CD4-positive, CD25-positive, alpha-beta regulatory T cell (primary cell): ENCODE results near the gene KRT6B. TPM values are rescaled to one million over a fixed set of nuclear protein-coding genes. Genes with fewer than 3 reads are reported as not detected.

Experiments used
- ATAC-seq, 2 donors: fragments of 150-1000 bp; cut with Tn5 transposase; one replicate each; pipeline ENCODE4 v1.10.0; 2021; ENCODE audit warnings: low read depth in 2 of 2, moderate number of reproducible peaks in 2 of 2, moderate library complexity in 1 of 2
- DNase-seq, 3 donors: peaks; one replicate each; pipeline versions ENCODE4 v3.0.0 to v3.0.0-alpha.2; 2012 to 2022; ENCODE audit warnings: mixed read lengths in 1 of 3
- H3K27ac ChIP-seq: one replicate; pipeline ENCODE4 v1.7.0; 2013; ENCODE audit warnings: mild to moderate bottlenecking, low read length; ENCODE audit not compliant: insufficient read depth, poor library complexity, severe bottlenecking
- H3K27me3 ChIP-seq: one replicate; pipeline ENCODE4 v1.7.0; 2013; ENCODE audit warnings: low read length; ENCODE audit not compliant: control insufficient read depth, insufficient read depth
- H3K36me3 ChIP-seq: one replicate; pipeline ENCODE4 v1.7.0; 2013; ENCODE audit warnings: mild to moderate bottlenecking, low read length, moderate library complexity; ENCODE audit not compliant: control insufficient read depth, insufficient read depth
- H3K4me1 ChIP-seq: 2 replicates; pipeline ENCODE4 v1.7.0; 2013; ENCODE audit warnings: mild to moderate bottlenecking, low read length; ENCODE audit not compliant: insufficient read depth, control insufficient read depth, poor library complexity, severe bottlenecking
- H3K4me3 ChIP-seq: one replicate; pipeline ENCODE4 v1.7.0; 2013; ENCODE audit warnings: low read depth, mild to moderate bottlenecking, low read length, moderate library complexity
- H3K9me3 ChIP-seq, 2 experiments: 1 replicate in 1 of 2; 2 replicates in 1 of 2; pipeline ENCODE4 v1.7.0; 2013; ENCODE audit warnings: low read length in 2 of 2, mild to moderate bottlenecking in 1 of 2, moderate library complexity in 1 of 2; ENCODE audit not compliant: control insufficient read depth in 2 of 2
- H3K27ac Mint-ChIP-seq, 3 donors: one replicate each; pipeline ENCODE4 v1.8.0; 2020 to 2022; ENCODE audit warnings: mild to moderate bottlenecking in 3 of 3, mixed read lengths in 3 of 3, moderate library complexity in 2 of 3
- H3K27me3 Mint-ChIP-seq: one replicate; pipeline ENCODE4 v1.8.0; 2022; ENCODE audit warnings: mild to moderate bottlenecking, mixed read lengths
- H3K36me3 Mint-ChIP-seq: one replicate; pipeline ENCODE4 v1.8.0; 2020; ENCODE audit warnings: mixed read lengths
- H3K4me1 Mint-ChIP-seq, 4 donors: one replicate each; pipeline ENCODE4 v1.8.0; 2020 to 2022; ENCODE audit warnings: mixed read lengths in 4 of 4, mild to moderate bottlenecking in 1 of 4
- H3K4me3 Mint-ChIP-seq, 4 donors: one replicate each; pipeline ENCODE4 v1.8.0; 2020 to 2022; ENCODE audit warnings: mild to moderate bottlenecking in 4 of 4, mixed read lengths in 4 of 4, moderate library complexity in 3 of 4
- H3K9me3 Mint-ChIP-seq, 7 donors: one replicate each; pipeline ENCODE4 v1.8.0; 2020 to 2022; ENCODE audit warnings: mixed read lengths in 7 of 7, mild to moderate bottlenecking in 3 of 7, moderate library complexity in 2 of 7
- polyA plus RNA-seq, 4 donors: library from polyadenylated mRNA; unstranded; fragments of 300-500 nt; fragmentation: Illumina TruSeq; gene quantifications; one replicate each; pipeline ENCODE4 v1.2.3, GENCODE V29; 2021
- total RNA-seq: library from RNA; stranded (reverse); gene quantifications from one replicate; pipeline ENCODE4 v1.2.3, GENCODE V29; 2022

KRT6B gene
- total and polyA plus RNA-seq, 5 donors from 2014 or later: not detected

- no peak within 1 kb of the TSS for H3K4me3 ChIP-seq
- ATAC-seq (no peak), DNase-seq (no peak)
- no peaks in the 10 kb centered on the region for H3K27me3 ChIP-seq
- Mint-ChIP-seq H3K27ac (no peak within 1 kb of the TSS), H3K4me3 (no peak within 1 kb of the TSS), H3K4me1 (peaks cover 0 to 5% (median 0%) of the 10 kb centered on the region in 4 donors), H3K27me3 (peaks cover 6% of the 10 kb centered on the region), H3K36me3 (no peaks in the 10 kb centered on the region), H3K9me3 (no peaks in the 10 kb centered on the region)
- H3K27ac ChIP-seq: no peak within 1 kb of the TSS
- H3K9me3 ChIP-seq: no peaks in the 10 kb centered on the region
- no peaks in the 10 kb centered on the region for H3K36me3 ChIP-seq
- no peaks in the 10 kb centered on the region for H3K4me1 ChIP-seq
These were observed 17.7 kb downstream of the KRT6B start, which contains the start of gene KRT75 for GRCh38 chr12:52434081-52434733. Gene KRT75, minus strand, starts transcription at chr12:52434371. Its CDS starts 67 bp downstream, at chr12:52434304.

- Histone ChIP-seq H3K4me3 (no peak overlapping the region), H3K27me3 (no peaks in the 10 kb centered on the region), H3K4me1 (no peaks in the 10 kb centered on the region), H3K9me3 (no peaks in the 10 kb centered on the region), H3K27ac (no peak overlapping the region), H3K36me3 (no peaks in the 10 kb centered on the region)
- Mint-ChIP-seq H3K4me1 (peaks cover 0 to 5% (median 0%) of the 10 kb centered on the region in 4 donors), H3K36me3 (no peaks in the 10 kb centered on the region), H3K27me3 (peaks cover 13% of the 10 kb centered on the region), H3K27ac (no peak overlapping the region), H3K9me3 (no peaks in the 10 kb centered on the region), H3K4me3 (no peak overlapping the region)
- DNase-seq (no peak), ATAC-seq (no peak)
These were observed 18.4 kb downstream of the KRT6B start for GRCh38 chr12:52433501-52434080.

GRCh38 chr12:52432559-52433207, 19.3 kb downstream of the KRT6B start:
- no peak for ATAC-seq
- Histone ChIP-seq H3K36me3 (no peaks in the 10 kb centered on the region), H3K9me3 (no peaks in the 10 kb centered on the region), H3K4me1 (no peaks in the 10 kb centered on the region), H3K27ac (no peak overlapping the region), H3K4me3 (no peak overlapping the region), H3K27me3 (no peaks in the 10 kb centered on the region)
- H3K9me3 Mint-ChIP-seq: no peaks in the 10 kb centered on the region
- H3K27me3 Mint-ChIP-seq: peaks cover 14% of the 10 kb centered on the region
- H3K4me1 Mint-ChIP-seq: peaks cover 0 to 5% (median 0%) of the 10 kb centered on the region in 4 donors
- no peaks in the 10 kb centered on the region for H3K36me3 Mint-ChIP-seq
- H3K4me3 Mint-ChIP-seq: no peak overlapping the region
- no peak overlapping the region for H3K27ac Mint-ChIP-seq
- DNase-seq: no peak

- no peak overlapping the region for H3K27ac ChIP-seq
- DNase-seq (no peak), ATAC-seq (no peak)
- no peak overlapping the region for H3K27ac Mint-ChIP-seq
- H3K4me3 ChIP-seq: no peak overlapping the region
- H3K9me3 ChIP-seq: no peaks in the 10 kb centered on the region
- no peaks in the 10 kb centered on the region for H3K9me3 Mint-ChIP-seq
- H3K36me3 Mint-ChIP-seq: no peaks in the 10 kb centered on the region
- no peaks in the 10 kb centered on the region for H3K4me1 Mint-ChIP-seq
- H3K4me3 Mint-ChIP-seq: no peak overlapping the region
- no peaks in the 10 kb centered on the region for H3K36me3 ChIP-seq
- H3K4me1 ChIP-seq: no peaks in the 10 kb centered on the region
- H3K27me3 Mint-ChIP-seq: peaks cover 14% of the 10 kb centered on the region
- no peaks in the 10 kb centered on the region for H3K27me3 ChIP-seq
These were observed 23.8 kb downstream of the KRT6B start for GRCh38 chr12:52428121-52428520.

GRCh38 chr12:52427083-52427482, 24.9 kb downstream of the KRT6B start:
- DNase-seq: no peak
- no peaks in the 10 kb centered on the region for H3K4me1 ChIP-seq
- no peak overlapping the region for H3K4me3 Mint-ChIP-seq
- H3K4me1 Mint-ChIP-seq: no peaks in the 10 kb centered on the region
- no peak overlapping the region for H3K27ac Mint-ChIP-seq
- no peaks in the 10 kb centered on the region for H3K36me3 ChIP-seq
- H3K9me3 ChIP-seq: no peaks in the 10 kb centered on the region
- no peak overlapping the region for H3K4me3 ChIP-seq
- H3K36me3 Mint-ChIP-seq: no peaks in the 10 kb centered on the region
- peaks cover 9% of the 10 kb centered on the region for H3K27me3 Mint-ChIP-seq
- H3K27ac ChIP-seq: no peak overlapping the region
- ATAC-seq: no peak
- H3K9me3 Mint-ChIP-seq: no peaks in the 10 kb centered on the region
- H3K27me3 ChIP-seq: no peaks in the 10 kb centered on the region

- Histone ChIP-seq H3K4me1 (no peaks in the 10 kb centered on the region), H3K4me3 (no peak overlapping the region), H3K27ac (no peak overlapping the region), H3K27me3 (no peaks in the 10 kb centered on the region), H3K36me3 (no peaks in the 10 kb centered on the region), H3K9me3 (no peaks in the 10 kb centered on the region)
- peaks cover 14% of the 10 kb centered on the region for H3K27me3 Mint-ChIP-seq
- H3K4me3 Mint-ChIP-seq: no peak overlapping the region
- ATAC-seq (no peak), DNase-seq (no peak)
- H3K9me3 Mint-ChIP-seq: no peaks in the 10 kb centered on the region
- no peaks in the 10 kb centered on the region for H3K36me3 Mint-ChIP-seq
- H3K27ac Mint-ChIP-seq: no peak overlapping the region
- H3K4me1 Mint-ChIP-seq: no peaks in the 10 kb centered on the region
These were observed 25.9 kb downstream of the KRT6B start for GRCh38 chr12:52426034-52426433.

- Histone ChIP-seq H3K4me1 (no peaks in the 10 kb centered on the region), H3K9me3 (no peaks in the 10 kb centered on the region), H3K4me3 (no peak overlapping the region), H3K27me3 (no peaks in the 10 kb centered on the region), H3K36me3 (no peaks in the 10 kb centered on the region), H3K27ac (no peak overlapping the region)
- DNase-seq: no peak
- Mint-ChIP-seq H3K27me3 (peaks cover 16% of the 10 kb centered on the region), H3K4me1 (no peaks in the 10 kb centered on the region), H3K27ac (no peak overlapping the region), H3K36me3 (no peaks in the 10 kb centered on the region), H3K9me3 (no peaks in the 10 kb centered on the region), H3K4me3 (no peak overlapping the region)
- ATAC-seq: no peak
These were observed 26.5 kb downstream of the KRT6B start for GRCh38 chr12:52425466-52425865.
